GF-D8 (cell line): ENCODE measurements around the gene TNFRSF12A.

ENCODE experiments used
- DNase-seq: peaks from one replicate; lab custom pipeline; 2025; lab: John Stamatoyannopoulos, UW

Gene TNFRSF12A

DNA sequence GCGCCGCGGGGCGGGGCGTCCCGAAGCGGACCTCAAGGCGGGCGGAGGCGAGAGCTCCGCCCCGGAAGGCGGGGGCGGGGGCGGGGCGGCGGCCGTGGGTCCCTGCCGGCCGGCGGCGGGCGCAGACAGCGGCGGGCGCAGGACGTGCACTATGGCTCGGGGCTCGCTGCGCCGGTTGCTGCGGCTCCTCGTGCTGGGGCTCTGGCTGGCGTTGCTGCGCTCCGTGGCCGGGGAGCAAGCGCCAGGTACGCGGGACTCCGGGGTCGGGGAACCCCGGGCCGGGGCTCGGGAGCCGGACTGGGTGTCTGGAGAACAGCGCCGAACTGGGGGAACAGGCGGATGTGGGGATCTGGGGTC lies at the start of gene TNFRSF12A:
TSS of gene TNFRSF12A (plus strand) at position 122 of the 357 bp plus-strand sequence. CDS start at position 152, 30 bp downstream.
- DNase-seq, result peak; percentile 33

- DNase-seq, result no peak
Observed at GRCh38 chr16:2970563-2970962, 49.6 kb upstream of the TNFRSF12A start.

GRCh38 chr16:2971134-2971984 lies 48.8 kb upstream of the TNFRSF12A start:
- no peak for DNase-seq

GRCh38 chr16:2971985-2972784 lies 48.0 kb upstream of the TNFRSF12A start:
- DNase-seq, result no peak

DNA sequence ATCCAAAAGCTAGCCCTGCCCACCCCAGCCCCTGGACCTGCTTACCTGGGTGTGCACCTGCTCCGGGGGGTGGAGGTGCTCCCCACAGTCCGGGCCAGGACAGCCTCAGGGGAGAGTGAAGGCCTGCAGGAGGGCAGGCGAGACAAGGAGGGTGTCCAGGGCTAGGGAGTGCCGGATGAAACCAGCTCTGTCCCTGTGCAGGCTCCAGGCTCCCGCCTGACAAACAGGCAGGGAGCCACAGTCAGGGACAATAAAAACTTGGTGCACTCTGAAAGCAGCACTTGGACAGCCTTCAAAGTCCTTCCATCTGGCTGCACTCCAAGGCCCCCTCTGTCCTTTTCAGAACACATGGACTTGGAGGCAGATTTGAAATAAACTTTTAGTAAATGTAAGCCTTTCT lies 47.1 kb upstream of the TNFRSF12A start:
- DNase-seq, result no peak

DNA sequence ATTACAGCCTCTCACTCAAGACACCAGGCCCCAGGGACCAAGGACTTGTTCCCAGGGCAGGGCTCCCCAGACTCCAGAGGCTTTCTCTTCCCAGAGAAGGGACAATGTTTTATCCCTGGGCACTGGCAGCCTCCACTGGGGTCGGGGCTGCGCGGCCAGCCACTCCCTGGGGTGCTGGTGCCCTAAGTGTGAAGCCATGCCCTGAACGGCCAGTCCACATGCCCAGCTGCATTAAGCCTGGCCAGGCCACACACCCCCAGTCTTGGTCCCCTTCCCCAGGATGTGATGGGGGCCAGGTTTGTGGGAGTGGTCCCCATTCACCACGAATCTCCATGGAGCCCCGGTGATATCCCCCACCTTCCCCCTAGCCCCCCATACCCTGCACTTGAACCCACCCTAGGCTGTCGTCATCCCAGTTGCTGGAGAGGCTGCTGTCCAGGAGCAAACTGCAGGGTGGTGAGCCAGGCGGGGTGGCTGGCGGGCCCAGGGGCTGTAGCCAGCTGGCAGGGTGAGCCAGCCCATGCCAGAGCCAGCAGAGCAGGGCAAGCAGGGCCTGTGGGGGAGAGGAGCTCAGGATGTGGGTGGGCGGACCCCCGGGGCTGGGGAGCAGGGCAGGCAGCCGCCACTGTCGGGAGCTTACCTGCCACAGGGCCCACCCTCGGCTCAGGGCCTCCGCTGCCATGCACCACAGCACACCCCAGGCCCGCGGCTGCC lies 46.4 kb upstream of the TNFRSF12A start:
- no peak for DNase-seq

DNA sequence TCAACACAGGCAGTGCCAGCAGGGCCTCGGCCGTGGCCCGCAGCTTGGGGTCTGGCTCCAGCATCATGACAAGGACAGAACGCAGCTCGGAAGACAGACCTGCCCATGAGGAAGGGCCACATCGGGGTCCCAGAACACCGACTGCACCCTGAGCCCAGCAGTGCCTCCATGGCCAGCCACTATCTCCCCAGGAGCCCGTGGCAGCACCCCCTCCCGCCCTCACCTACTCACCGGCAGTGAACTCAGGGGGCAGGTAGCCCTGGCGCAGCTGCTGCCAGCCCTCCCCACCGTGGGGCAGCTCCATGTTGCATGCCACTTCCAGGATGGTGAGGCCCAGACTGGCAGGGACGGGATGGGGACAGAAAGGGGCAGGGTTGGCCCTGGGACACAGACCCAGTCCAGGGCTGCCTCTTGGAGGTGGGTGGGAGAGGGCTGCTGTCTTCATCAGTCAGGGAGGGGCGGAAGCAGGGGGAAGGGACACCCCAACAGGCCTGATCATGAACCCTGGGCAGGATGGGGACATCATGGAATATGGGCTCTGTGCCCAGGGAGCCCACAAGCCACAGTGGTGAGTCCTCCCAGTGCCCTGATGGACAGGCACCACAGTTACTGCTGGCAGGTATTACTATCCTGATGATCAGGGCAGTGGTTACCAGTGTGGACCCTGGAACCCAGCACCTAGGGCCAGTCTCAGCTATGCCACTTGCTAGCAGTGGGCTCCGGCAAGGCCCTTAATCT lies 45.7 kb upstream of the TNFRSF12A start:
- no peak for DNase-seq

GRCh38 chr16:2975161-2975795 lies 44.9 kb upstream of the TNFRSF12A start:
- no peak for DNase-seq

DNA sequence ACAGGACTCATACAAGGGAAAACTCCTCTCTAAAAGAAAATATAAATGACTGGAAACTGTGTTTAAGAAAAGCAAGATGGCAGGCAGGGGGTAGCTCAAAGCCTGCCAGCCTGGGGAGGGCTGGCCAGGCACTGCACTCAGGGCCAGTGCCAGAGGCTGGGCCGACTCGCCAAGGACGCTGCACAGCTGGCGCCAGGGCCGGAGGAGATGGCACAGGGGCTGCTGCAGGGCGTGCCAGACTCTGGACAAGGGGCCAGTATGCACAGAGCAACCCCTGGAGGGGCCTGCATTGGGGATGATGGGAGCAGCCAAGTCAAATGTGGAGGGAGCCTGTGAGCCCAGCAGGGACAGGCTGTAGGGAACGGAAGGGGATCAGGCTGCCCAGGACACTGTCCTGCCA lies 44.0 kb upstream of the TNFRSF12A start:
- DNase-seq, result no peak

DNA sequence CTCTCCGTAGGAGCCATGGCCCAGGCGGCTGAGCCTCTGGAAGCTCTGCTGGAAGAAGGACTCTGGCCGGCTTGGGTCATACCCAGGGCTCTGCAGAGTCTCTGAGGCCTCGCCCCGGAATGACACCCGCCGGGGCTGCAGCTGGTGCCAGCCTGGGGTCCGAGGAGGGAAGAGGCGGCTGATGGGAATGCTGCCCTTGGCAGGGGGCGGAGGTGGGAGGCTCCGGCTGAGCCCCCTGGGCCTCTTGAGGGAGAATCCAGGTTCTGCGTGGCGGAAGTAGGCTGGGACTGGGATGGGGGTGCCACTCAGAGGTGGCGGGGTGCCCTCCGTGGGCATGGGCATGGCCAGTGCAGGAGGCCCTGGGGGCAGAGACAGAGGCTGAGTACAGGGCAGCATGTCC lies 43.5 kb upstream of the TNFRSF12A start:
- no peak for DNase-seq

DNA sequence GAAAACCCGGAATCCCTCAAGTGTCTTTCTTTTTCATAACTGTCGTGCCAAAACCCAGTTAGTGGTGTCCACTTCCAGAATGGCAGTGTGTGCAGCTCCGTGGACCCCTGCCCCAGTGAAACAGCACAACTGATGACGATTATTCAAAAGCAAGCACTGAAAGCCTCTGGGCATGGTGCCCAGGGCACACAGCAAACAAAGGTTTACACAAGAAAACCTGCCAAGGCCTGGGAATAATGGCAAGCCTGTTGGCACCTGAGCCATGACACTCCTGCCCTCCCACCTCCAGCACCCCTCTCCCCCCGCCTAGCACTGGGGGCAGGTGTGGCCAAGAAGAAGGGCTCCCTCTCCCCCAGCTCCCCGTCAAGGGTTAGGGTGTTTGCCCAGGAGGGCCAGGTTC lies 42.7 kb upstream of the TNFRSF12A start:
- DNase-seq, result no peak

DNA sequence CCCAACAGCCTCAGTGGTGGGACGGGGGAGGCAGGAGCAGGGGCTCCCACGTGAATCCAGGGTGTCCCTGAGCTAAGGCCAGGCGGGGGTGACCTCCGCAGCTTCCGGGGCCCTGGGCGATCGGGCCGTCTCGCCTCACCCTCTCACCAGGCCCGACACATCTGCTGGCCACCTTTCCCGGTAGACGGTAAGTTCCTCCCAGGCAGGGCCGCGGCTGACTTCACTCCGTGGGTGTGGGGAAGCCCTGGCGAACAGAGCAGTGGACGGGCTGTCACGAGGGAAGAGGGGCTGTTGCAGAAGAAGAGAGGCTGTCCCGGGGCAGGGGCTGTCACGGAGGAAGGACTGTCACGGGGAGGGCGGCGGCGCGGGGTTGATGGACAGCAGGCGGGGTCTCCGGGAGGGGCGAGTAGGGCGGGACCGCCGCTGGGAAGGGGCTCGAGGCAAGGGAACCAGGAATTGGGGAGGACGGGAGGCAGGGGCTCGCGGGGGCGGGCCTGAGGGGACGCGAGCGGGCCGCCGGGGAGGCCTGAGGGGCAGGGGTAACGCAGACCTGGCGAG lies 40.4 kb upstream of the TNFRSF12A start:
- DNase-seq, result peak; percentile 1

- peak; percentile 66 for DNase-seq
Observed at GRCh38 chr16:2980227-2981176, 39.7 kb upstream of the TNFRSF12A start, which contains the start of gene PKMYT1. PKMYT1 (minus strand) TSS chr16:2980446; CDS start chr16:2979657, 789 bp downstream.

GRCh38 chr16:2981177-2981898 lies 38.8 kb upstream of the TNFRSF12A start:
- no peak for DNase-seq

DNA sequence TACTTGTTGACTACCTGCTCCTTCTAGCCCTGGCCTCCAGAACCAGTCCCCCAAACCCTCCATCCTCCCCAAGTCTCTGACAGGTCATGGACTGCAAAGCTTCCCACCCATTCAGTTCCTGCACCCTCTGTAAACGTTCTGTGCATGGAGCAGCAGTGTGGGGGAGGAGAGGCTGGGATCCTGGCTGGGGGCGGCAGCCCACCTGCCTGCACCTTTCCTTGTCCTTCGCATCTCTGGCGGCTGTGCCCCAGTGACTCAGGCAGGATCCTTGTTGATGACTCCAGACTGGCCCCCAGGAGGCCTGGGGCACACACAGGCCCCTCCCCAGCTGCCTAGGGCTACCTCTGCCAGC lies 38.3 kb upstream of the TNFRSF12A start:
- DNase-seq, result no peak

DNA sequence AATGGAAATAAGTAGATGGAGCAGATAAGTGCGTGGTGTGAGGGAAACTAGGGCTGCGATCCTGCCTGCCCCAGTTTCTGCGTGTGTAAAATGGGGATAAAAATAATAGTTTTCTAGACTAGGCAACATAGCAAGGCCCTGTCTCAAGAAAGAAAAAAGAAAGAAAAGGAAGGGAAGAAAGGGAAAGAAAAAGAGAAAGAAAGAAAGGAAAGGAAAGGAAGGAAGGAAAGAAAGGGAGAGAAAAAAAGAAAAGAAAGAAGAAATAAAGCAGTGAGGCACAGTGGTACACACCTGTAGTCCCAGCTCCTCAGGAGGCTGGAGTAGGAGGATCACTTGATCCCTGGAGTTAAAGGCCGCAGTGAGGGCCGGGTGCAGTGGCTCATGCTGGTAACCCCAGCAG lies 37.8 kb upstream of the TNFRSF12A start:
- DNase-seq, result no peak

DNA sequence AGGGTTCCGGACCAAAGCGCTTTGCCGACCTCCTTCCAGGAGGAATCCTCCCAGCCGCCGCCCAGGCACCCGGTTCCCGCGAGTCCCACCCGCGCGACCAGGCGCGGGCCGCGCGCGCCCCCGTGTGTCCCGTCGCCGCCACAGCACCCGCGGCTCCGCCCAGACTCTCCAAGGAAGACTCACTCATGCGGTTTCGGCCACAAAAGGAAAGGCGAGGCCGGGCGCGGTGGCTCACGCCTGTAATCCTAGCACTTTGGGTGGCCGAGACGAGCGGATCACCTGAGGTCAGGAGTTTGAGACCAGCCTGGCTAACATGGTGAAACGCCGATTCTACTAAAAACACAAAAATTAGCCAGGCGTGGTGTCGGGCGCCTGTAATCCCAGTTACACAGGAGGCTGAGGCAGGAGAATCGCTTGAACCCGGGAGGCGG lies 36.4 kb upstream of the TNFRSF12A start:
- peak; percentile 33 for DNase-seq

- no peak for DNase-seq
Observed at GRCh38 chr16:2985462-2985861, 34.7 kb upstream of the TNFRSF12A start.

DNA sequence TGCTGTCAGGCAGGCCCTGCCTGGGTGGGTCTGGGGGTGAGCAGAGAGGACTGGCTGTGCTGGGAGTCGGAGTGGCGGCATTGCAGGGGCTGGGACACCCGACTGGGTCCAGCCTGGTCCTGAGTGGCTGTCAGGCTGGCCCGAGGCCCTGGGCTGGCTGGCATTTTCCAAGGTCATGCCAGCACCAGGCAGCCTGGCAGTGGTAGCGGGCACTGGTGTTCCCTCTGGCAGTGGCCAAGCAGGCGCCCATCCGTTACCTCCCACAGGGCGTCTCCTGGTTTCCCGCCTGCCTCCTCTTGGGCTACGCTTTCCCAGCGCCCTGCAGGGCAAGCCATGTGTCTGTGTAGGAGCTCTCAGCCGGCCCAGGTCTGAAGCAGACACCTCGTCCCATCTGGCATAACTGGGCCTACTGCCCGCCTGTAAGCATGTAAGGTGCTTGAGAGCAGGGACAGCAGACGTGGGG lies 34.2 kb upstream of the TNFRSF12A start:
- no peak for DNase-seq
